ENCODE data around the gene ABAT.

The ABAT gene

GRCh38 chr16:8808613-8809353 is 134.4 kb downstream of the ABAT start:
- no peak for FAIRE-seq
- DNase-seq (ENCODE audit: low spot score): no peak

GRCh38 chr16:8812162-8812843 is 137.9 kb downstream of the ABAT start:
- DNase-seq (ENCODE audit: low spot score) (no peak), FAIRE-seq (no peak)

- no peak for FAIRE-seq
- DNase-seq (ENCODE audit: low spot score): no peak
Measured at GRCh38 chr16:8814095-8814806, 139.8 kb downstream of the ABAT start.

- FAIRE-seq (no peak), DNase-seq (ENCODE audit: low spot score) (no peak)
Measured at GRCh38 chr16:8816967-8817655, 142.7 kb downstream of the ABAT start.

- DNase-seq (ENCODE audit: low spot score) (no peak), FAIRE-seq (no peak)
Measured at GRCh38 chr16:8818504-8819270, 144.3 kb downstream of the ABAT start.

GRCh38 chr16:8819411-8820034 is 145.1 kb downstream of the ABAT start:
- DNase-seq (ENCODE audit: low spot score) (no peak), FAIRE-seq (no peak)

- DNase-seq (ENCODE audit: low spot score): no peak
- FAIRE-seq: no peak
Measured at GRCh38 chr16:8822403-8822802, 148.0 kb downstream of the ABAT start.

GRCh38 chr16:8826278-8826879 is 152.0 kb downstream of the ABAT start:
- FAIRE-seq: no peak
- no peak for DNase-seq (ENCODE audit: low spot score)

- FAIRE-seq (no peak), DNase-seq (ENCODE audit: low spot score) (no peak)
Measured at GRCh38 chr16:8828541-8829165, 154.2 kb downstream of the ABAT start.

- FAIRE-seq (no peak), DNase-seq (ENCODE audit: low spot score) (no peak)
Measured at GRCh38 chr16:8831450-8831849, 157.0 kb downstream of the ABAT start.

GRCh38 chr16:8831871-8832716 is 157.7 kb downstream of the ABAT start:
- DNase-seq (ENCODE audit: low spot score) (no peak), FAIRE-seq (no peak)

GRCh38 chr16:8832717-8833105 is 158.3 kb downstream of the ABAT start:
- FAIRE-seq: no peak
- no peak for DNase-seq (ENCODE audit: low spot score)

All from urothelium cell line (cell line).